Measurements from ENCODE around the gene TAGAP.

DNA sequence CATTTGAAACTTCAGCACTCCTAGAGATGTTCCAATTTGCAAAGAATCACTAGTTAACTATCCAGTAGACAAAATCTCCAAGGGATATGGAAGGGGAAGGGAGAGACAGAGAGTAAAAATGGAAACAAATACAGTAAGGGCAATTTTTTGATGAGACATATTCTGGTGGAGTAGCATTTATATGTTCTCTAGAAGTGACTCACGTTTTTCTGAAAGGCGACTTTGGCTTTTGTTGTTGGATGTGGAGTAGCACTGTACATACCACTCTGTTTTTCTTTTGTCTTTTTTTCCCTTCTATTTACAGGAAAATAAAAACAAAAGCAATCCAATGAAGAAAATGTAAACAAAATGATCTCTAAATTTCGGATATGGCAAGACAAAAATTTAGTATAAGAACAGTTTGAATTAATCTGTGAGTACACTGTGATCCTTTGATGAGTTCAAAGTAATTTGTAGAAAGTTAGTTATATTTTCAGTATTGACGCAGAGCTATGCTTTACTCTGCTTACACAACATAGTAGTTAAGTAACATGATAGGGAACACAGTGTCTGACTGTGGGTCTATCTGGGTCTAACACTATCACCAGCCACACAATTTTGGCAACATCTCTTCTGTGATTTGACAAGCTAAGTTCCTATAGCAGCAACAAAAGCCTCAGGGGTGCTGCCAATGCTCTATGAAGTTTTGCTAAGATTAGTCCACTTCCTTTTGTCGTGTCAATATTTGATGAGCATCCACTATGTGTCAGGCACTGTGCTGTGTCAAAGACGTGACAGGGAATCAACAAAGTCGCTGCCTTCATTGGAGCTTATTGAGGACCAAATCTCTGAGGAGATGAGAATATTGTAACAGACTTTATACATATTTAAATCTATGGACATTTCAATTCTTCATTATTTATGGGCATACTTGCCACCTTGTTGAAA, 27.3 kb upstream of the TAGAP start:
- TF ChIP-seq, protein P1, sequence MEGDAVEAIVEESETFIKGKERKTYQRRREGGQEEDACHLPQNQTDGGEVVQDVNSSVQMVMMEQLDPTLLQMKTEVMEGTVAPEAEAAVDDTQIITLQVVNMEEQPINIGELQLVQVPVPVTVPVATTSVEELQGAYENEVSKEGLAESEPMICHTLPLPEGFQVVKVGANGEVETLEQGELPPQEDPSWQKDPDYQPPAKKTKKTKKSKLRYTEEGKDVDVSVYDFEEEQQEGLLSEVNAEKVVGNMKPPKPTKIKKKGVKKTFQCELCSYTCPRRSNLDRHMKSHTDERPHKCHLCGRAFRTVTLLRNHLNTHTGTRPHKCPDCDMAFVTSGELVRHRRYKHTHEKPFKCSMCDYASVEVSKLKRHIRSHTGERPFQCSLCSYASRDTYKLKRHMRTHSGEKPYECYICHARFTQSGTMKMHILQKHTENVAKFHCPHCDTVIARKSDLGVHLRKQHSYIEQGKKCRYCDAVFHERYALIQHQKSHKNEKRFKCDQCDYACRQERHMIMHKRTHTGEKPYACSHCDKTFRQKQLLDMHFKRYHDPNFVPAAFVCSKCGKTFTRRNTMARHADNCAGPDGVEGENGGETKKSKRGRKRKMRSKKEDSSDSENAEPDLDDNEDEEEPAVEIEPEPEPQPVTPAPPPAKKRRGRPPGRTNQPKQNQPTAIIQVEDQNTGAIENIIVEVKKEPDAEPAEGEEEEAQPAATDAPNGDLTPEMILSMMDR (IDR thresholded peaks at IDR 0.05) = no peak
- no peak for TF ChIP-seq TCF7L2 (IDR thresholded peaks at IDR 0.05; ENCODE audit: low read depth, low read length)
- TF ChIP-seq, protein P2, sequence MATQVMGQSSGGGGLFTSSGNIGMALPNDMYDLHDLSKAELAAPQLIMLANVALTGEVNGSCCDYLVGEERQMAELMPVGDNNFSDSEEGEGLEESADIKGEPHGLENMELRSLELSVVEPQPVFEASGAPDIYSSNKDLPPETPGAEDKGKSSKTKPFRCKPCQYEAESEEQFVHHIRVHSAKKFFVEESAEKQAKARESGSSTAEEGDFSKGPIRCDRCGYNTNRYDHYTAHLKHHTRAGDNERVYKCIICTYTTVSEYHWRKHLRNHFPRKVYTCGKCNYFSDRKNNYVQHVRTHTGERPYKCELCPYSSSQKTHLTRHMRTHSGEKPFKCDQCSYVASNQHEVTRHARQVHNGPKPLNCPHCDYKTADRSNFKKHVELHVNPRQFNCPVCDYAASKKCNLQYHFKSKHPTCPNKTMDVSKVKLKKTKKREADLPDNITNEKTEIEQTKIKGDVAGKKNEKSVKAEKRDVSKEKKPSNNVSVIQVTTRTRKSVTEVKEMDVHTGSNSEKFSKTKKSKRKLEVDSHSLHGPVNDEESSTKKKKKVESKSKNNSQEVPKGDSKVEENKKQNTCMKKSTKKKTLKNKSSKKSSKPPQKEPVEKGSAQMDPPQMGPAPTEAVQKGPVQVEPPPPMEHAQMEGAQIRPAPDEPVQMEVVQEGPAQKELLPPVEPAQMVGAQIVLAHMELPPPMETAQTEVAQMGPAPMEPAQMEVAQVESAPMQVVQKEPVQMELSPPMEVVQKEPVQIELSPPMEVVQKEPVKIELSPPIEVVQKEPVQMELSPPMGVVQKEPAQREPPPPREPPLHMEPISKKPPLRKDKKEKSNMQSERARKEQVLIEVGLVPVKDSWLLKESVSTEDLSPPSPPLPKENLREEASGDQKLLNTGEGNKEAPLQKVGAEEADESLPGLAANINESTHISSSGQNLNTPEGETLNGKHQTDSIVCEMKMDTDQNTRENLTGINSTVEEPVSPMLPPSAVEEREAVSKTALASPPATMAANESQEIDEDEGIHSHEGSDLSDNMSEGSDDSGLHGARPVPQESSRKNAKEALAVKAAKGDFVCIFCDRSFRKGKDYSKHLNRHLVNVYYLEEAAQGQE (IDR thresholded peaks at IDR 0.05; ENCODE audit: insufficient read depth in 1 of 2, low read depth in 2 of 2, low read length in 1 of 2) = no peak
- TF ChIP-seq POLR2AphosphoS5 (IDR thresholded peaks at IDR 0.05; ENCODE audit: low read depth, low read length) = no peak
